HG02678 (cell line): Measurements from ENCODE around the gene KIF26B.

Experiments
- ATAC-seq: cut with Tn5 transposase; IDR thresholded peaks from one replicate; pipeline ENCODE4 v1.9.1; 2021; ENCODE audit warnings: mild to moderate bottlenecking, moderate library complexity; ENCODE audit not compliant: unreplicated experiment

The KIF26B gene

DNA sequence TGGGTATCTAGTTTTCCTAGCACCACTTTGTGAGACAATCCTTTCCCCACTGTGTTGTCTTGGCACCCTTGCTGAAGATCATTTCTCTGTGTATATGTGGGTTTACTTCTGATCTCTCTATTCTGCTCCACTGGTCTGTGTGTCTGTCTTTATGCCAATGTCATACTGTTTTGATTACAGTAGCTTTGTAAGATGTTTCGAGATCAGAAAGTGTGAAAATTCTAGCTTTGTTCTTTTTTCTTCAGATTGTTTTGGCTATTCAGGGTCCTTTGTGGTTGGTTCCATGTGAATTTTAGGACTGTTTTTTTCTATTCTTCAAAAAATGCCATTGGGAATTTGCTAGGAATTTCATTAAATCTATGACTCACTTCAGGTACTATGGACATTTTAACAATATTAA lies 116.2 kb downstream of the KIF26B start:
- ATAC-seq = no peak

DNA sequence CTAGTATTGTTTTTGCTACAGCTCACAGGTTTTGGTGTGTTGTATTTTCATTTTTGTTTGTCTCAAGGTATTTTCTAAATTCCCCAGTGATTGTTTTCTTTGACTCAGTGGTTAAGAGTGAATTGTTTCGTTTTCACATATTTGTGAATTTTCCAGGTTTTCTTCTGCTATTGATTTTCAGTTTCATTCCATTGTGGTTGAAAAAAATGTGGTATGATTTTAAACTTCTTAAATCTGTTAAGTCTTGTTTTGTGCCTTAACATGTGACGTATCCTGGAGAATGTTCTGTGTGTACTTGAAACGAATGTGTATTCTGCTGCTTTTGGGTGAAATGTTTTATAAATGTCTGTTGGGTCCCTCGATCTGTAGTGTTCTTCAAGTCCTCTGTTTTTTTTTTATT lies 117.9 kb downstream of the KIF26B start:
- no peak for ATAC-seq

GRCh38 chr1:245276445-245276844 lies 121.7 kb downstream of the KIF26B start:
- no peak for ATAC-seq

DNA sequence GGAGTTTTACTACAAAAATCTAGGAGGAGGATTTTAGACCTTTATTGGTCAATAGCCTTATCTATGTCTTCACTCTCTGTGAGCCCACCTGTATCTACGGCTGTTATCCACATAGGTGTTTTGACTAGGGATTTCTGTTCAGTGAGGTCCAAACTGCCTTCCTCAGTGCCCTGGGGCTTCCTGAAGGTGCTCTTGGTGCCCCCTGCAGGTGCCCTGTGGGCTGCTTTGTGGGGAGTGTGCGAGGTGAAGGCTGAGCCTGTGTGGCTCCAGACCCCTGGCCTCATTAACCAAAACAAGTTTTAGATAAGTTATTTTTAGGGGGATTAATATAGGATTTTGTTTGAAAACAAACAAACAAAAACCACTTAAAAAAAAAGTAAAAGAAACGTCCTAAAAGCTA lies 122.5 kb downstream of the KIF26B start:
- ATAC-seq = no peak

DNA sequence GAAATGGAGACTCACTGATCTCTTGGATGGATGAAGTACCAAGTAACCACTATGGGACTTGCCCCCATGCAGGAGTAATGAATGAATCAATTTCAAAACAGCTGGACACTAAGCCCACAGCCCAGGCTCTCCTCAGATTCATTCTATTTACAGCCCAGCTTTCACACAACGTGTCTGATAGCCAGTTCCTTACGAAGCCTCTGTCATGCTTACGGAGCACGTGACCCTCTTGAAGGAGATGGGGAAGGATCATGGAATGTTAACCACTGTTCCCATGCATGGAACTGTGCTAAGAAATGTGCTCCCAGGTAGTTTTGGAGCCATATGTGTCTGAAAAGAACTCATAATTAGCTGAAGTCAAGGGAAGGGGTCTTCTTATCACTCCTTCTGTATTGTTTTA lies 124.1 kb downstream of the KIF26B start:
- no peak for ATAC-seq

DNA sequence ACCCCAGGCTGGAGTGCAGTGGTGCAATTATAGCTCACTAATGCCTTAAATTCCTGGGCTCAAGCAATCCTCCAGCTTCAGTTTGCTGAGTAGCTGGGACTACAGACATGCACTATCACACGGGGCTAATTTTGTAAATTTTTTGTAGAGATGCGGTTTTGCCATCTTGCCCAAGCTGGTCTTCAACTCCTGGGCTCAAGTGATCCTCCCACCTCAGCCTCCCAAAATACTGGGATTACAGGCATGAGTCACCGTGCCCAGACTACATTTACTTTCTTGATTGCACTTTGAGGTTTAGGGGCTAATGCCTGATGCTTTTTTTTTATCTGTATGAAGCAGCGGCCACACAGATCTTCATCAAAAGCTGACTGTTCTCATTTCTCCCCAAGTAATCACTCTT lies 124.6 kb downstream of the KIF26B start:
- ATAC-seq = no peak

- ATAC-seq = no peak
Observed at GRCh38 chr1:245283001-245283400, 128.2 kb downstream of the KIF26B start.

GRCh38 chr1:245285168-245285567 lies 130.4 kb downstream of the KIF26B start:
- no peak for ATAC-seq

DNA sequence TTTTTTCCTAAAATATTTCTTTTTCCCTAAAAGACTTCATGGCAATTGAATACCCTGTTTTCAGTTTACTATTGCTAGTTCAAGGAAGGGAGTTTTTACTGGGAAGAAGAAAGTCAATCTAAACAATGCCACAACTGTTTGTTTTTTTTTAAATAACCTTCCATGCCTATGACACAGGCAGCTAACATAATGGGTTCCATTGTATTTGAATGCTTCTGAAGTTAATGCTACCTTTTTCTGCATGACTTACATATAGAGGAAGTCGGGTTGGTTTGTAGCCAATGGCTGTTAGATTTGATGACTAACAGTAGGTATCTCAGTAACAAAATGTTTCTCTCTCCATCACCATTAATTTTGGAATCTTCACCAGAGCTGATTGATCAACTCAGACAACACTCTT lies 134.0 kb downstream of the KIF26B start:
- ATAC-seq = no peak

DNA sequence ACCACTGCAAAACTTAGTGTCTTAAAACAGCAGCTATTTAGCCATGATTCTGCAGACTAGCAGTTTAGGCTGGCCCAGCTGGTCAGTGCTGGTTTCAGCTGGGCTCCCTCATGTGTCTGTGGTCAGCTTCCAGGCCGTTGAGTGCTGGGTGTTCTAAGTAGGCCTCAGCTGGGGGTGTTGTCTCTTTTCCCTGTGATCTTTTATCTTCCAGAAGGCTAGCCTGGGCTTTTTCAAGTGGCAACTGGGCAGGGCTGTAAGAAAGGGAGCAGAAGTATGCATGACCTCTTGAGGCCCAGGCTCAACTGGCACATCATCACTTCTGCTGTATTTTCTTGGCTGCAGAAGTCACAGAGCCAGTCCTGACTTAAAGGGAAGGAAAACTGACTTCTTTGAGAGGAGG lies 136.1 kb downstream of the KIF26B start:
- ATAC-seq = no peak

DNA sequence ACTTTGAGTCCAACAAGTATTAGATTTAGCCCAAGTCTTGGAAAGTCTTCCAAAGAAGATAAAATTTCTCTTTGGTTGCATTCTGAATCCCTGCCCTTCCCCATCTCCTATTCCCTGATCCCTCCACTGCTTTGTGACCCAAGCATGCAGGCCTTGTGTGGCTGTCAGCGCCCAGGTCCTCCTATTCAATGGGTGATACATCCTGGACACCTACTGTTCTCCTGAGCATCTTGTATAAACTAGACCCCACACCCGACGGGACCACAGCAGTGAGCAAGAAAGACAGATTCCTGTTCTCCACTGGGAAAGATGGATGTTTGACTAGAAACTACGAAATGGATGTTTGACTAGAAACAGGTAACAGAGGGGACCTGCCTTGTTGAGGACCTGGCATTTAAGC lies 136.6 kb downstream of the KIF26B start:
- no peak for ATAC-seq

- ATAC-seq = no peak
Observed at GRCh38 chr1:245292141-245292540, 137.4 kb downstream of the KIF26B start.

DNA sequence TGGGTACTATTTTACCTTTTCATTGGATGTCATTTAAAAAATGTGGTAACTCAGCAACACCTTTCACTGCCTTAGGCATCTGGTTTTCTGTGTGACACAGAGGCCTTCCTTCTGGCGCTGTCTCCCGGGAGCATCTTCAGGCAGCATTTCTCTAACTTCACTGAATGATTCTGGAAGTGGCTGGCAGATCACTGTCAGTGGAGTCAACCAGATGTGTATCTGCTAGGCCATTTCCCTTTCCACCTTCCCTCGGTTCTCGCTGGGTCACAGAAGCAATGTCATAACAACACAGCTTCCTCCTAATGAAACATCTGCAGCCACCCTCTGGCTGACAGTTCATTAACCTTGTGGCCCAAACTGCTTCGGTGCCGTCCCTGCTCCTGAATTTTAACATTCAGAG lies 137.8 kb downstream of the KIF26B start:
- no peak for ATAC-seq

DNA sequence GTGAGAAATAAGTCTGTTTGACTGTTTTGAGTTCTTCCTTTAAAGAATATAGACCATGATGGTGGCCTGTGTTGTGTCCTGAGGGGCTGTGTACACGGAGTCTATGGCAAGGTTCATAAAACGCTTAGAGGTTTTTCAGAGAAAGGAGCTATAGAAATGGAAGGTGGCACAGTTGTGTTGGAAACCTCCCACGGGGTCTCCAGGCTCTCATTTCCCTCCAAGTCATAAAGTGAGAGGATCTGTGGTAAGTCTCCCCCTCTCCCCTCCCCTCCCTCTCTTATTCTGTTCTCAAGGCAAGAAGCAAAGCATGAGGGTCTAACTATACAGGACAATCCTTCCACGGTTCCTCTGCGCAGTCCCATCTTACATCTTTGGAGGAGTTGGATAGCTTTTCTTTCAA lies 139.2 kb downstream of the KIF26B start:
- no peak for ATAC-seq

DNA sequence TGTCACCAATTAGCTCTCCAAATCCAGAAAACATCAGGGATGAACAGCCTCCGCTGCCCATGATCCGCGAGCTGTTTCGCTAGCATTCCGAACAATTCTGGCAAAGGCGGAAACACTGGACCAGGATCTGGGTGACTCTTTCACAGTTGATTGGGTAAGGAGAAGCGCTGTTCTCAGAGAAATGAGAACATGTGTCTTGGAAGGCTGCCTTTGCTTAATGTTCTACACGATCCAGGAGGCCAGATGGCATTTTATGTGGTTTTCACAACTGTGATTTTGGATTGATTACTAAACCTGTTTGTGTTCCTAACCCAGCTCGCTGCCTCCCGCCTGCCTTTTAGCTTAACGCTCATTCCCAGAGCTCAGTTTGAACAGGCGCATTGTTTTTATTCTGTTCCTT lies 144.0 kb downstream of the KIF26B start:
- no peak for ATAC-seq

GRCh38 chr1:245301162-245301580 lies 146.4 kb downstream of the KIF26B start:
- ATAC-seq = no peak

- ATAC-seq = no peak
Observed at GRCh38 chr1:245301921-245302320, 147.1 kb downstream of the KIF26B start.

GRCh38 chr1:245304698-245305097 lies 149.9 kb downstream of the KIF26B start:
- ATAC-seq = no peak

GRCh38 chr1:245306020-245306419 lies 151.2 kb downstream of the KIF26B start:
- no peak for ATAC-seq

GRCh38 chr1:245306628-245307410 lies 152.0 kb downstream of the KIF26B start:
- no peak for ATAC-seq

- ATAC-seq = peak; percentile 78
Observed at GRCh38 chr1:245310571-245311531, 156.1 kb downstream of the KIF26B start.
